SK-N-SH treated with all-trans-retinoic acid at 6 μM for 48 hours (cell line): ENCODE data around the gene EHBP1.

Source experiments
- ATAC-seq: fragments of 200-7000 bp; cut with Tn5 transposase; 3 replicates; pipeline ENCODE4 v1.9.1; 2020; ENCODE audit warnings: mild to moderate bottlenecking, moderate library complexity
- ARNTL ChIP-seq: fragments of 450-650 bp; formaldehyde crosslinking; IDR thresholded peaks from 2 replicates; pipeline ENCODE4 v1.5.0; 2020; ENCODE audit warnings: low read depth, mild to moderate bottlenecking, moderate library complexity, borderline replicate concordance
- BACH2 ChIP-seq: fragments of 250-450 bp; sonication (Bioruptor Pico); IDR thresholded peaks from 2 replicates; pipeline ENCODE4 v1.9.0; 2021; ENCODE audit warnings: mild to moderate bottlenecking, borderline replicate concordance
- CREB5 ChIP-seq: fragments of 250-450 bp; sonication (Bioruptor Pico); IDR thresholded peaks from 2 replicates; pipeline ENCODE4 v1.5.1; 2020; ENCODE audit warnings: low read depth, mild to moderate bottlenecking, moderate library complexity
- CSDC2 ChIP-seq: fragments of 250-450 bp; sonication (Bioruptor Pico); IDR thresholded peaks from 2 replicates; pipeline ENCODE4 v1.5.0; 2020; ENCODE audit warnings: mild to moderate bottlenecking, moderate library complexity
- CSRNP3 ChIP-seq: fragments of 250-450 bp; sonication (Bioruptor Pico); IDR thresholded peaks from 2 replicates; pipeline ENCODE4 v1.5.1; 2021; ENCODE audit warnings: mild to moderate bottlenecking, moderate library complexity
- ESRRG ChIP-seq: fragments of 250-450 bp; sonication (Bioruptor Pico); IDR thresholded peaks from 2 replicates; pipeline ENCODE4 v1.6.1; 2021; ENCODE audit warnings: mild to moderate bottlenecking
- GLIS3 ChIP-seq: fragments of 250-450 bp; sonication (Bioruptor Pico); IDR thresholded peaks from 2 replicates; pipeline ENCODE4 v1.5.0; 2020; ENCODE audit warnings: mild to moderate bottlenecking, moderate library complexity
- ISL1 ChIP-seq: fragments of 250-450 bp; sonication (Bioruptor Pico); IDR thresholded peaks from 2 replicates; pipeline ENCODE4 v2.1.2; 2022; ENCODE audit warnings: mild to moderate bottlenecking, moderate library complexity
- OSR1 ChIP-seq: fragments of 250-450 bp; sonication (Bioruptor Pico); IDR thresholded peaks from 2 replicates; pipeline ENCODE4 v1.8.0; 2022; ENCODE audit warnings: moderate library complexity, mild to moderate bottlenecking, inconsistent platforms
- POU6F1 ChIP-seq: fragments of 250-450 bp; sonication (Bioruptor Pico); IDR thresholded peaks from 2 replicates; pipeline ENCODE4 v1.8.0; 2021; ENCODE audit warnings: low read depth, mild to moderate bottlenecking, moderate library complexity, borderline replicate concordance
- PPARA ChIP-seq: fragments of 250-450 bp; sonication (Bioruptor Pico); IDR thresholded peaks from 2 replicates; pipeline ENCODE4 v1.5.0; 2020; ENCODE audit warnings: mild to moderate bottlenecking, borderline replicate concordance
- RARB ChIP-seq: fragments of 250-450 bp; sonication (Bioruptor Pico); IDR thresholded peaks from 2 replicates; pipeline ENCODE4 v1.8.0; 2021; ENCODE audit warnings: mild to moderate bottlenecking, moderate library complexity
- SNAI2 ChIP-seq: fragments of 250-450 bp; sonication (Bioruptor Pico); IDR thresholded peaks from 2 replicates; pipeline ENCODE4 v1.5.0; 2020; ENCODE audit warnings: mild to moderate bottlenecking, moderate library complexity
- TCF4 ChIP-seq: fragments of 250-450 bp; sonication (Bioruptor Pico); IDR thresholded peaks from 2 replicates; pipeline ENCODE4 v1.8.0; 2021; ENCODE audit warnings: mild to moderate bottlenecking, moderate library complexity, borderline replicate concordance
- TOX ChIP-seq: fragments of 250-450 bp; sonication (Bioruptor Pico); IDR thresholded peaks from 2 replicates; pipeline ENCODE4 v1.8.0; 2021; ENCODE audit warnings: mild to moderate bottlenecking, moderate library complexity, borderline replicate concordance
- TSHZ2 ChIP-seq: fragments of 250-450 bp; sonication (Bioruptor Pico); IDR thresholded peaks from 2 replicates; pipeline ENCODE4 v1.5.0; 2020; ENCODE audit warnings: mild to moderate bottlenecking, moderate library complexity
- ZC3H10 ChIP-seq: fragments of 250-450 bp; sonication (Bioruptor Pico); IDR thresholded peaks from 2 replicates; pipeline ENCODE4 v1.5.1; 2021; ENCODE audit warnings: mild to moderate bottlenecking, moderate library complexity
- ZFP3 ChIP-seq: fragments of 250-450 bp; sonication (Bioruptor Pico); IDR thresholded peaks from 2 replicates; pipeline ENCODE4 v1.5.0; 2020; ENCODE audit warnings: mild to moderate bottlenecking, moderate library complexity
- ZFP30 ChIP-seq: fragments of 450-650 bp; formaldehyde crosslinking; IDR thresholded peaks from 2 replicates; pipeline ENCODE4 v1.5.0; 2022; ENCODE audit warnings: mild to moderate bottlenecking, moderate library complexity
- ZNF565 ChIP-seq: fragments of 450-650 bp; formaldehyde crosslinking; conservative IDR thresholded peaks from 2 replicates; pipeline ENCODE4 v1.5.0; 2020; ENCODE audit warnings: low read depth, mild to moderate bottlenecking, moderate library complexity
- ZNF70 ChIP-seq: fragments of 450-650 bp; formaldehyde crosslinking; IDR thresholded peaks from 2 replicates; pipeline ENCODE4 v1.5.0; 2020; ENCODE audit warnings: mild to moderate bottlenecking, moderate library complexity
- ZNF8 ChIP-seq: fragments of 450-650 bp; formaldehyde crosslinking; IDR thresholded peaks from 2 replicates; pipeline ENCODE4 v1.5.0; 2020; ENCODE audit warnings: mild to moderate bottlenecking, moderate library complexity

The EHBP1 gene

GRCh38 chr2:62725712-62726055 lies 20.2 kb downstream of the EHBP1 start (continued):
- TF ChIP-seq CREB5 = no peak
- no peak for TF ChIP-seq TOX
- TF ChIP-seq TCF4 (CRISPR knock-in tag) = no peak
- TF ChIP-seq SNAI2 = no peak
- TF ChIP-seq OSR1 (CRISPR knock-in tag) = no peak
- no peak for TF ChIP-seq ZFP30 (CRISPR knock-in tag)
- no peak for TF ChIP-seq ARNTL
- no peak for TF ChIP-seq ZNF70 (CRISPR knock-in tag)
- no peak for TF ChIP-seq ZNF565 (CRISPR knock-in tag)
- no peak for TF ChIP-seq GLIS3 (CRISPR knock-in tag)

- no peak for ATAC-seq
These were observed 21.9 kb downstream of the EHBP1 start for GRCh38 chr2:62727259-62727867.

GRCh38 chr2:62727876-62728566 lies 22.5 kb downstream of the EHBP1 start:
- TF ChIP-seq ESRRG (CRISPR knock-in tag) = no peak
- TF ChIP-seq PPARA (CRISPR knock-in tag) = no peak
- TF ChIP-seq ZFP30 (CRISPR knock-in tag) = no peak
- TF ChIP-seq ZNF565 (CRISPR knock-in tag) = no peak
- TF ChIP-seq CSDC2 (CRISPR knock-in tag) = no peak
- no peak for TF ChIP-seq CSRNP3 (CRISPR knock-in tag)
- no peak for TF ChIP-seq SNAI2
- TF ChIP-seq ZC3H10 = no peak
- ATAC-seq = no peak

More at GRCh38 chr2:62727259-62727867, 21.9 kb downstream of the EHBP1 start:
- no peak for TF ChIP-seq SNAI2
- TF ChIP-seq PPARA (CRISPR knock-in tag) = no peak
- no peak for TF ChIP-seq POU6F1 (CRISPR knock-in tag)
- no peak for TF ChIP-seq CREB5
- TF ChIP-seq ZC3H10 = no peak
- TF ChIP-seq TOX = no peak
- no peak for TF ChIP-seq BACH2 (CRISPR knock-in tag)
- no peak for TF ChIP-seq ZNF565 (CRISPR knock-in tag)
- TF ChIP-seq CSDC2 (CRISPR knock-in tag) = no peak
- TF ChIP-seq TSHZ2 (CRISPR knock-in tag) = no peak
- TF ChIP-seq ESRRG (CRISPR knock-in tag) = no peak
- no peak for TF ChIP-seq ZFP30 (CRISPR knock-in tag)
- no peak for TF ChIP-seq ZNF70 (CRISPR knock-in tag)

- ATAC-seq = no peak
- no peak for TF ChIP-seq ZNF565 (CRISPR knock-in tag)
- TF ChIP-seq CREB5 = no peak
- TF ChIP-seq POU6F1 (CRISPR knock-in tag) = no peak
- TF ChIP-seq GLIS3 (CRISPR knock-in tag) = no peak
- TF ChIP-seq RARB = no peak
- TF ChIP-seq ESRRG (CRISPR knock-in tag) = no peak
- no peak for TF ChIP-seq ZFP3 (CRISPR knock-in tag)
- TF ChIP-seq ISL1 (CRISPR knock-in tag) = no peak
- no peak for TF ChIP-seq BACH2 (CRISPR knock-in tag)
- no peak for TF ChIP-seq ZNF8 (CRISPR knock-in tag)
- TF ChIP-seq OSR1 (CRISPR knock-in tag) = no peak
- TF ChIP-seq ZFP30 (CRISPR knock-in tag) = no peak
These were observed 25.8 kb downstream of the EHBP1 start for GRCh38 chr2:62731275-62731674.
